ENCODE measurements around the gene CPED1. TPM values are rescaled to one million over a fixed set of nuclear protein-coding genes. Genes with fewer than 3 reads are reported as not detected.
"Not testable (repeated sequence)": the region's sequence is repeated elsewhere in the genome, so short reads cannot be mapped to it uniquely, and the experiment has no call there.

Gene CPED1
- total RNA-seq, 1 experiment from 2014 or later: 1.8 TPM

DNA sequence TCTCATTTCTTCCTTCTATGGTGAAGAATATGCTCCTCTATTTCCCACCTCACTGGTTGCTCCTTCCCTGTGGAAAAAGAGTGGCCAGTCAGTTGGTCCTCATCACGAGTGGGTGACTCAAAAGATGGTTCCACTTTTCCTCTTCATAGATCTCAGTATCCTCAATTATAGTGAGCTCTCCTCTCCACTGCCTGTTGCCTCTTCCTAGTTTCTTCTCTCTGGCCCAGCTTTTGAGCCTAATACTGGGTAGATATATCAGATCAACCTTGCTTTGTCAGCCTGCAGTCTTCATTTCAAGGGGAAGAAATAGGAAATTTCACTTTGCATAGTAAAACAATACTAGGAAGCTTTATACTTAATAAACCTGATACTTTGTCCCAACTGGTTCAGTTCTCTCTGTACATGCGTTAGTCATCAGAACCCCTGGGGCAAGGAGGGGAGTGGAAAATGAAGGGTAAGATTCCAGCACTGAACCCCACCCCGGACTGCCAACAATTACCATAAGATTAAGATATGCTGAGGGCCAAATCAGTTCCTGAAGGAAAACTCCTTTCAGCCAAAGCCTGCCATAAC, 324.8 kb downstream of the CPED1 start:
- BruUV-seq (replicated peaks): no TSS peak
- Histone ChIP-seq H3F3A (ENCODE audit: low read length, unreplicated experiment) (no peaks in the 10 kb centered on the region), H3K9me2 (replicated peaks; ENCODE audit: low read length) (no peaks in the 10 kb centered on the region), H3K4me1 (ENCODE audit: insufficient read depth, low read length) (peaks cover 9% of the 10 kb centered on the region), H4K20me1 (ENCODE audit: low read length) (no peaks in the 10 kb centered on the region), H3K4me3 (ENCODE audit: low read length) (no peak overlapping the region), H3K27me3 (ENCODE audit: low read length) (no peaks in the 10 kb centered on the region), H3K79me2 (ENCODE audit: low read length) (no peaks in the 10 kb centered on the region), H2AFZ (ENCODE audit: low read length) (no peak overlapping the region), H3K9ac (ENCODE audit: low read length) (no peak overlapping the region), H3K9me3 (ENCODE audit: low read length) (no peaks in the 10 kb centered on the region), H3K36me3 (ENCODE audit: low read depth, low read length) (no peaks in the 10 kb centered on the region), H3K4me2 (ENCODE audit: low read length) (peak overlapping the region; percentile 12; the same call in 1 of the 2 replicates), H3K27ac (ENCODE audit: low read length) (no peak overlapping the region)
- peak; percentile 75 for ATAC-seq
- DNase-seq: peak; percentile 39
- intact Hi-C loops (cut with micrococcal nuclease): no loop called here
- ChIA-PET CTCF (no interaction called here), POLR2A (ENCODE audit: unreplicated experiment) (no interaction called here)
- TF ChIP-seq, protein P1, sequence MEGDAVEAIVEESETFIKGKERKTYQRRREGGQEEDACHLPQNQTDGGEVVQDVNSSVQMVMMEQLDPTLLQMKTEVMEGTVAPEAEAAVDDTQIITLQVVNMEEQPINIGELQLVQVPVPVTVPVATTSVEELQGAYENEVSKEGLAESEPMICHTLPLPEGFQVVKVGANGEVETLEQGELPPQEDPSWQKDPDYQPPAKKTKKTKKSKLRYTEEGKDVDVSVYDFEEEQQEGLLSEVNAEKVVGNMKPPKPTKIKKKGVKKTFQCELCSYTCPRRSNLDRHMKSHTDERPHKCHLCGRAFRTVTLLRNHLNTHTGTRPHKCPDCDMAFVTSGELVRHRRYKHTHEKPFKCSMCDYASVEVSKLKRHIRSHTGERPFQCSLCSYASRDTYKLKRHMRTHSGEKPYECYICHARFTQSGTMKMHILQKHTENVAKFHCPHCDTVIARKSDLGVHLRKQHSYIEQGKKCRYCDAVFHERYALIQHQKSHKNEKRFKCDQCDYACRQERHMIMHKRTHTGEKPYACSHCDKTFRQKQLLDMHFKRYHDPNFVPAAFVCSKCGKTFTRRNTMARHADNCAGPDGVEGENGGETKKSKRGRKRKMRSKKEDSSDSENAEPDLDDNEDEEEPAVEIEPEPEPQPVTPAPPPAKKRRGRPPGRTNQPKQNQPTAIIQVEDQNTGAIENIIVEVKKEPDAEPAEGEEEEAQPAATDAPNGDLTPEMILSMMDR (conservative IDR thresholded peaks at IDR 0.05; ENCODE audit: low read depth, low read length): no peak
- TF ChIP-seq EZH2 (IDR thresholded peaks at IDR 0.05; ENCODE audit: low read length, unreplicated experiment): no peak
- TF ChIP-seq EZH2phosphoT487 (IDR thresholded peaks at IDR 0.05; ENCODE audit: borderline replicate concordance, low read length): no peak

DNA sequence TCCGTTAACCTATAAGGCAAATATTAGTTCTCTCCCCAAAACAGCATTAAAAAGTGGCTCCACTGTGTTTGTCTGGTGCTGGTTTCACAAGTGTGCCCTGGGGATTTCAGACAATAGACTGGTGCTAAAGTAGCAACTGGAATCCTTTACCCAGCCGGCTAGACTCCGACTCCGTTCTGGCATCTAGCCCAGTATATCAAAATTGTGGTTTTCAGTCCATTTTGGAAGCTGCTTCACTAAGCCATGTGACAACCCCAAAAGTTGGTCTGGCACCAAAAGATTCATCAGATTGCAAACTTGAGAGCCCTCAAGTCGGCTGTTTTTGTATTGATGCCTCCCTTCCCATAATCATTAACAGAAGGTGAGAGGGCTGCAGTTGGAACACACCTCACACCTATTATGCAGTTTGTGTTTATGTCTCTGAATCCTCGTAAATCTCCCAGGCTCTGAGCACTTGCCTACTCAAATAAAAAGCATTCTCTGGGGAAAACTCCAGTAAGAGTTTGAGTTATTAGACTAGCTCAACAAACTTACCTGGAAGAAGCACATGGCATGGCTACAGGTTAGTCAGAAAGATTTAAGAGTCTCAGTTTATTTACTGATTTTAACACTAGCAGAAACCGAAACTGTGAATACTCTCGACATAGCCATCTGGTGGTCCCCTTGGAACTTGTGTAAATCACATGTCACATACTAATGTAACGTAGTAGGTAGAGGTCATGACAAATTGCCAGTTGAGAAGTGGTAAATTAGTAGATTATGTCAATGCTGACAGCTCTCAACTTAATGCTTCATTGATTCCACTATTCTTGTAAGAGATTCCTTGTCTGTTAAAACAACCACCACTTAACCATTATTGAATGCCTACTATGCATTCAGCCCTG, 325.5 kb downstream of the CPED1 start:
- no peak overlapping the region for H3K9ac ChIP-seq (ENCODE audit: low read length)
- H3K4me2 ChIP-seq (ENCODE audit: low read length): peak overlapping the region; percentile 12; the same call in 1 of the 2 replicates
- no peaks in the 10 kb centered on the region for H3K9me3 ChIP-seq (ENCODE audit: low read length)
- H4K20me1 ChIP-seq (ENCODE audit: low read length): no peaks in the 10 kb centered on the region
- no peaks in the 10 kb centered on the region for H3K27me3 ChIP-seq (ENCODE audit: low read length)
- H3K9me2 ChIP-seq (replicated peaks; ENCODE audit: low read length): no peaks in the 10 kb centered on the region
- ATAC-seq (peak; percentile 15; the same call in 1 of the 2 replicates), DNase-seq (no peak)
- no peaks in the 10 kb centered on the region for H3F3A ChIP-seq (ENCODE audit: low read length, unreplicated experiment)
- intact Hi-C loops (cut with micrococcal nuclease): no loop called here
- H2AFZ ChIP-seq (ENCODE audit: low read length): no peak overlapping the region
- no peak overlapping the region for H3K27ac ChIP-seq (ENCODE audit: low read length)
- CTCF ChIA-PET: no interaction called here
- no peak for TF ChIP-seq EZH2 (IDR thresholded peaks at IDR 0.05; ENCODE audit: low read length, unreplicated experiment)
- TF ChIP-seq, protein P1 (conservative IDR thresholded peaks at IDR 0.05; ENCODE audit: low read depth, low read length): no peak
- no peak for TF ChIP-seq EZH2phosphoT487 (IDR thresholded peaks at IDR 0.05; ENCODE audit: borderline replicate concordance, low read length)
- peaks cover 9% of the 10 kb centered on the region for H3K4me1 ChIP-seq (ENCODE audit: insufficient read depth, low read length)
- BruUV-seq (replicated peaks): no TSS peak
- no peaks in the 10 kb centered on the region for H3K79me2 ChIP-seq (ENCODE audit: low read length)
- no peaks in the 10 kb centered on the region for H3K36me3 ChIP-seq (ENCODE audit: low read depth, low read length)
- H3K4me3 ChIP-seq (ENCODE audit: low read length): no peak overlapping the region
- POLR2A ChIA-PET (ENCODE audit: unreplicated experiment): interaction anchor here (0.6 kb wide), 2 partner anchors 186 to 279 kb away, joined by 3 read pairs; no protein-coding TSS in a partner anchor

DNA sequence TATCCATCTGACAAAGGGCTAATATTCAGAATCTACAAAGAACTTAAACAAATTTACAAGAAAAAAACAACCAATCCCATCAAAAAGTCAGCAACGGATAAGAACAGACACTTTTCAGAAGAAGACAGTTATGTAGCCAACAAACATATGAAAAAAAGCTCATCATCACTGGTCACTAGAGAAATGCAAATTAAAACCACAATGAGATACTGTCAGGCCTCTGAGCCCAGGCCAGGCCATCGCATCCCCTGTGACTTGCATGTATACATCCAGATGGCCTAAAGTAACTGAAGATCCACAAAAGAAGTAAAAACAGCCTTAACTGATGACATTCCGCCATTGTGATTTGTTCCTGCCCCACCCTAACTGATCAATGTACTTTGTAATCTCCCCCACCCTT, 326.7 kb downstream of the CPED1 start:
- DNase-seq; H3K9ac ChIP-seq (ENCODE audit: low read length); H4K20me1 ChIP-seq (ENCODE audit: low read length); H3K4me3 ChIP-seq (ENCODE audit: low read length); H3K4me1 ChIP-seq (ENCODE audit: insufficient read depth, low read length); H3K27ac ChIP-seq (ENCODE audit: low read length); H3K9me2 ChIP-seq (replicated peaks; ENCODE audit: low read length); ATAC-seq; H3K27me3 ChIP-seq (ENCODE audit: low read length); H3K79me2 ChIP-seq (ENCODE audit: low read length); H3F3A ChIP-seq (ENCODE audit: low read length, unreplicated experiment); H3K9me3 ChIP-seq (ENCODE audit: low read length); H2AFZ ChIP-seq (ENCODE audit: low read length); CTCF ChIA-PET; BruUV-seq (replicated peaks); H3K4me2 ChIP-seq (ENCODE audit: low read length); intact Hi-C loops (cut with micrococcal nuclease); H3K36me3 ChIP-seq (ENCODE audit: low read depth, low read length); POLR2A ChIA-PET (ENCODE audit: unreplicated experiment): not testable (repeated sequence)

Measured in PC-3 (cell line).